HEK293T (cell line): ENCODE data around the gene ZNF746.

ENCODE experiments used
- CTCF ChIA-PET: fragments of 350-600 bp; formaldehyde crosslinking; extraction: SDS; loops from one replicate; lab custom pipeline; 2021; ENCODE audit warnings: antibody characterized with exemption, inconsistent platforms; lab: Yijun Ruan, JAX
- POLR2A ChIA-PET: fragments of 350-600 bp; formaldehyde crosslinking; extraction: SDS; loops from one replicate; lab custom pipeline; 2020; ENCODE audit warnings: antibody characterized with exemption, inconsistent platforms; lab: Yijun Ruan, JAX
- DNase-seq: peaks from one replicate; pipeline ENCODE4 v3.0.0; 2012; ENCODE audit warnings: mixed read lengths; ENCODE audit errors: extremely low spot score
- ARNT ChIP-seq: fragments of 450-650 bp; IDR thresholded peaks from 2 replicates; pipeline ENCODE4 v1.6.1; 2017; ENCODE audit warnings: mild to moderate bottlenecking
- BHLHE40 ChIP-seq: fragments of 450-650 bp; IDR thresholded peaks from 2 replicates; pipeline ENCODE4 v1.6.1; 2016; ENCODE audit warnings: mild to moderate bottlenecking, moderate library complexity, borderline replicate concordance
- CTBP1 ChIP-seq: fragments of 450-650 bp; IDR thresholded peaks from 2 replicates; pipeline ENCODE4 v1.6.1; 2016; ENCODE audit warnings: borderline replicate concordance
- ELF4 ChIP-seq: fragments of 450-650 bp; IDR thresholded peaks from 2 replicates; pipeline ENCODE4 v1.6.1; 2017; ENCODE audit warnings: antibody characterized with exemption
- FOXA1 ChIP-seq: fragments of 450-650 bp; IDR thresholded peaks from 2 replicates; pipeline ENCODE4 v1.6.1; 2016; ENCODE audit warnings: mild to moderate bottlenecking
- FOXK2 ChIP-seq: fragments of 450-650 bp; IDR thresholded peaks from 2 replicates; pipeline ENCODE4 v1.6.1; 2016; ENCODE audit warnings: mild to moderate bottlenecking
- FOXM1 ChIP-seq: fragments of 450-650 bp; IDR thresholded peaks from 2 replicates; pipeline ENCODE4 v1.6.1; 2017; ENCODE audit warnings: mild to moderate bottlenecking, borderline replicate concordance
- HDGF ChIP-seq: fragments of 450-650 bp; IDR thresholded peaks from 2 replicates; pipeline ENCODE4 v1.6.1; 2017; ENCODE audit warnings: antibody characterized with exemption, borderline replicate concordance
- L3MBTL2 ChIP-seq: fragments of 450-650 bp; conservative IDR thresholded peaks from 2 replicates; pipeline ENCODE4 v1.6.1; 2016; ENCODE audit warnings: mild to moderate bottlenecking
- LEF1 ChIP-seq: fragments of 450-650 bp; IDR thresholded peaks from 2 replicates; pipeline ENCODE4 v1.6.1; 2017; ENCODE audit warnings: mild to moderate bottlenecking, borderline replicate concordance
- NFRKB ChIP-seq: fragments of 450-650 bp; IDR thresholded peaks from 2 replicates; pipeline ENCODE4 v1.6.1; 2016; ENCODE audit warnings: mild to moderate bottlenecking, moderate library complexity
- PKNOX1 ChIP-seq: fragments of 450-650 bp; IDR thresholded peaks from 2 replicates; pipeline ENCODE4 v1.6.1; 2016
- SP1 ChIP-seq: fragments of 450-650 bp; IDR thresholded peaks from 2 replicates; pipeline ENCODE4 v1.6.1; 2017
- SUZ12 ChIP-seq: fragments of 450-650 bp; IDR thresholded peaks from 2 replicates; pipeline ENCODE4 v1.6.1; 2016; ENCODE audit warnings: mild to moderate bottlenecking
- TARDBP ChIP-seq: fragments of 450-650 bp; IDR thresholded peaks from 2 replicates; pipeline ENCODE4 v1.6.1; 2016
- ZNF384 ChIP-seq: fragments of 450-650 bp; IDR thresholded peaks from 2 replicates; pipeline ENCODE4 v1.6.1; 2016

The ZNF746 gene

GRCh38 chr7:149477494-149478443, 19.8 kb downstream of the ZNF746 start:
- no peak for TF ChIP-seq SP1
- no peak for TF ChIP-seq ARNT
- no peak for TF ChIP-seq L3MBTL2
- TF ChIP-seq PKNOX1: no peak
- no peak for TF ChIP-seq ELF4
- TF ChIP-seq HDGF: no peak
- TF ChIP-seq NFRKB: no peak
- ChIA-PET POLR2A (no interaction called here), CTCF (no interaction called here)
- DNase-seq: no peak

GRCh38 chr7:149476791-149477190, 20.8 kb downstream of the ZNF746 start:
- CTCF ChIA-PET: no interaction called here
- POLR2A ChIA-PET: no interaction called here
- no peak for TF ChIP-seq L3MBTL2
- TF ChIP-seq CTBP1: no peak
- TF ChIP-seq FOXM1: no peak
- DNase-seq: no peak

GRCh38 chr7:149475121-149476045, 22.2 kb downstream of the ZNF746 start:
- CTCF ChIA-PET: no interaction called here
- POLR2A ChIA-PET: interaction anchor here (1.4 kb wide), 1 partner anchor 15 kb away, joined by 6 read pairs; the partner anchor contains the start of gene ZNF777
- TF ChIP-seq HDGF (no peak), TARDBP (no peak), SUZ12 (no peak)
- no peak for DNase-seq

- no peak for DNase-seq
- ChIA-PET CTCF (no interaction called here), POLR2A (interaction anchor here (1.4 kb wide), 1 partner anchor 14 kb away, joined by 6 read pairs; the partner anchor contains the start of gene ZNF777)
- TF ChIP-seq PKNOX1 (no peak), TARDBP (no peak), ELF4 (no peak)
These were observed 23.1 kb downstream of the ZNF746 start for GRCh38 chr7:149474309-149475120.

- DNase-seq: no peak
- ChIA-PET CTCF (no interaction called here), POLR2A (no interaction called here)
- TF ChIP-seq LEF1 (no peak), TARDBP (no peak), SP1 (no peak), BHLHE40 (no peak), SUZ12 (no peak), CTBP1 (no peak), FOXM1 (no peak), FOXA1 (no peak), PKNOX1 (no peak)
These were observed 24.4 kb downstream of the ZNF746 start for GRCh38 chr7:149473251-149473650.

- POLR2A ChIA-PET: no interaction called here
- DNase-seq: no peak
- TF ChIP-seq CTBP1 (no peak), ELF4 (no peak), FOXK2 (no peak), NFRKB (no peak), BHLHE40 (no peak), SUZ12 (no peak), PKNOX1 (no peak), HDGF (no peak), SP1 (no peak), ZNF384 (no peak), ARNT (no peak)
- CTCF ChIA-PET: no interaction called here
These were observed 26.2 kb downstream of the ZNF746 start for GRCh38 chr7:149471289-149471953.
